WTC11 (cell line): ENCODE results near the gene FAM111B.

Experiments used
- CTCF ChIP-seq: fragments of 200-600 bp; IDR thresholded peaks from 2 replicates; pipeline ENCODE4 v1.8.0; 2022; ENCODE audit warnings: antibody characterized with exemption
- ESRRA ChIP-seq: sonication (generic); formaldehyde crosslinking; IDR thresholded peaks from 2 replicates; pipeline ENCODE4 v1.8.1; 2022; ENCODE audit warnings: mild to moderate bottlenecking, missing genetic modification reagents, borderline replicate concordance
- FOXP1 ChIP-seq: sonication (generic); formaldehyde crosslinking; IDR thresholded peaks from 2 replicates; pipeline ENCODE4 v1.8.0; 2022; ENCODE audit warnings: missing genetic modification reagents, mild to moderate bottlenecking, moderate library complexity, borderline replicate concordance
- GABPB1 ChIP-seq: sonication (generic); formaldehyde crosslinking; IDR thresholded peaks from 2 replicates; pipeline ENCODE4 v1.8.1; 2023; ENCODE audit warnings: mild to moderate bottlenecking, missing genetic modification reagents
- MXD4 ChIP-seq: fragments of 250-450 bp; sonication (Bioruptor Pico); IDR thresholded peaks from 2 replicates; pipeline ENCODE4 v1.8.0; 2021; ENCODE audit warnings: mild to moderate bottlenecking, moderate library complexity, borderline replicate concordance
- NFE2L1 ChIP-seq: sonication (generic); formaldehyde crosslinking; IDR thresholded peaks from 2 replicates; pipeline ENCODE4 v1.8.1; 2023; ENCODE audit warnings: missing genetic modification reagents
- NFYB ChIP-seq: sonication (generic); formaldehyde crosslinking; conservative IDR thresholded peaks from 2 replicates; pipeline ENCODE4 v1.8.0; 2022; ENCODE audit warnings: low read depth, missing genetic modification reagents
- RELA ChIP-seq: sonication (generic); formaldehyde crosslinking; IDR thresholded peaks from 2 replicates; pipeline ENCODE4 v1.8.1; 2022; ENCODE audit warnings: missing genetic modification reagents, mild to moderate bottlenecking, borderline replicate concordance
- SMAD3 ChIP-seq: sonication (generic); formaldehyde crosslinking; IDR thresholded peaks from 2 replicates; pipeline ENCODE4 v1.8.0; 2022; ENCODE audit warnings: missing genetic modification reagents, mild to moderate bottlenecking, borderline replicate concordance
- TEAD4 ChIP-seq: sonication (generic); formaldehyde crosslinking; IDR thresholded peaks from 2 replicates; pipeline ENCODE4 v1.8.0; 2022; ENCODE audit warnings: mild to moderate bottlenecking, missing genetic modification reagents
- USF1 ChIP-seq: sonication (generic); formaldehyde crosslinking; IDR thresholded peaks from 2 replicates; pipeline ENCODE4 v1.8.0; 2022; ENCODE audit warnings: mild to moderate bottlenecking, missing genetic modification reagents
- ZNF121 ChIP-seq: sonication (generic); formaldehyde crosslinking; IDR thresholded peaks from 2 replicates; pipeline ENCODE4 v1.8.0; 2023; ENCODE audit warnings: missing genetic modification reagents
- TF ChIP-seq, protein P1 (sequence below): sonication (generic); formaldehyde crosslinking; IDR thresholded peaks from 2 replicates; pipeline ENCODE4 v1.8.1; 2022; ENCODE audit warnings: mild to moderate bottlenecking, missing genetic modification reagents, moderate library complexity, borderline replicate concordance
- TF ChIP-seq, protein P2 (sequence below): sonication (generic); formaldehyde crosslinking; IDR thresholded peaks from 2 replicates; pipeline ENCODE4 v1.8.0; 2022; ENCODE audit warnings: mild to moderate bottlenecking, missing genetic modification reagents

- TF ChIP-seq CTCF, result no peak
- TF ChIP-seq USF1 (CRISPR knock-in tag), result no peak
- no peak for TF ChIP-seq FOXP1 (CRISPR knock-in tag)
- TF ChIP-seq RELA, result no peak
- no peak for TF ChIP-seq NFE2L1
- TF ChIP-seq, protein P1, sequence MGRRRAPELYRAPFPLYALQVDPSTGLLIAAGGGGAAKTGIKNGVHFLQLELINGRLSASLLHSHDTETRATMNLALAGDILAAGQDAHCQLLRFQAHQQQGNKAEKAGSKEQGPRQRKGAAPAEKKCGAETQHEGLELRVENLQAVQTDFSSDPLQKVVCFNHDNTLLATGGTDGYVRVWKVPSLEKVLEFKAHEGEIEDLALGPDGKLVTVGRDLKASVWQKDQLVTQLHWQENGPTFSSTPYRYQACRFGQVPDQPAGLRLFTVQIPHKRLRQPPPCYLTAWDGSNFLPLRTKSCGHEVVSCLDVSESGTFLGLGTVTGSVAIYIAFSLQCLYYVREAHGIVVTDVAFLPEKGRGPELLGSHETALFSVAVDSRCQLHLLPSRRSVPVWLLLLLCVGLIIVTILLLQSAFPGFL (CRISPR knock-in tag), result no peak
- no peak for TF ChIP-seq ZNF121 (CRISPR knock-in tag)
- no peak for TF ChIP-seq TEAD4 (CRISPR knock-in tag)
- TF ChIP-seq ESRRA, result no peak
- no peak for TF ChIP-seq MXD4 (CRISPR knock-in tag)
- no peak for TF ChIP-seq NFYB (CRISPR knock-in tag)
- TF ChIP-seq, protein P2, sequence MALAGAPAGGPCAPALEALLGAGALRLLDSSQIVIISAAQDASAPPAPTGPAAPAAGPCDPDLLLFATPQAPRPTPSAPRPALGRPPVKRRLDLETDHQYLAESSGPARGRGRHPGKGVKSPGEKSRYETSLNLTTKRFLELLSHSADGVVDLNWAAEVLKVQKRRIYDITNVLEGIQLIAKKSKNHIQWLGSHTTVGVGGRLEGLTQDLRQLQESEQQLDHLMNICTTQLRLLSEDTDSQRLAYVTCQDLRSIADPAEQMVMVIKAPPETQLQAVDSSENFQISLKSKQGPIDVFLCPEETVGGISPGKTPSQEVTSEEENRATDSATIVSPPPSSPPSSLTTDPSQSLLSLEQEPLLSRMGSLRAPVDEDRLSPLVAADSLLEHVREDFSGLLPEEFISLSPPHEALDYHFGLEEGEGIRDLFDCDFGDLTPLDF (CRISPR knock-in tag), result no peak
- no peak for TF ChIP-seq SMAD3 (CRISPR knock-in tag)
- 0 out of 2 replicates have a peak, but pooled peaks have one; percentile 41 for TF ChIP-seq GABPB1 (CRISPR knock-in tag)
These were observed 67.1 kb downstream of the FAM111B start for GRCh38 chr11:59173964-59174663.
